NCI-H748 (cell line): ENCODE data around the gene THAP7.
"Not testable (repeated sequence)": the region's sequence is repeated elsewhere in the genome, so short reads cannot be mapped to it uniquely, and the experiment has no call there.

Experiments used
- DNase-seq: peaks from one replicate; lab custom pipeline; 2025; ENCODE audit not compliant: unreplicated experiment; lab: John Stamatoyannopoulos, UW

The THAP7 gene

DNA sequence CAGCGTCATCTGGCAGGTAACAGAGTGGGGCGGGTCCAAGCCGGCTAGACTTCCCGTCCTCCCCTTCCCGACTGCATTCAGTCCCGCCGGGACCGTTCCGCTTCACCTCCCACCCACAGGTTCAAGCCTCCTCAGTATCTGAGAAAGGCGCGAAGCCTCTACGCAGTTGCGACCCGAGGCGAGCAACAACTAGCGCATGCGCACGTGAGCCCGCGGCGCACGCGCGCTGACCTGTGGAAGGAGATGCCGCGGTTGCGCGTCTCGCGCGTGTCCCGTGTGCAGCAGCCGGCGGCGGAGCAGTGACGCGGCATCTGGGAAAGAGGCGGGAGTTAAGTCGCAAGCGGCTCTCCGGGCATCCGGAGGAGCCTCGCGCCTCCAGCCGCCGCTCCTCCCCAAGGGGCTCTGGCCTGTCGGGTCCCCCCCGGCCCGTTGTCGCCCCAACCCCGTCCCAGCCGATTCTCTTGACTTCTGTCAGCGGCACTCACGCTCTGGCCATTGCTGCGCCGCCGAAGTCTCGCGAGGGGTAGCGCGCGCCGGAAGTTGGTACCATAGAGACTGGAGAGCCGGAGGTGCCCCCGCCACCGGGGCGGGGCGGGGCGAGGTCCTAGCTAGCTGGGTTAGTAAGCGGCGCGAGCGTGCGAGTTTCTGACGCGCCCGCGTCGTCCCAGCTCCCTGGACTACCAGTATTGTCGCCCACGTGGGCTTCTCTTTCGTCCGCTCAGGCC is at the start of gene THAP7:
Gene THAP7 (minus strand): TSS at position 518 of the 725 bp plus-strand sequence. CDS start 207 bp downstream, at position 311.
- DNase-seq: peak; percentile 94

GRCh38 chr22:21051145-21051830 is 49.4 kb upstream of the THAP7 start:
- DNase-seq: no peak

- not testable (repeated sequence) for DNase-seq
Measured at GRCh38 chr22:21048965-21049364, 47.0 kb upstream of the THAP7 start.

DNA sequence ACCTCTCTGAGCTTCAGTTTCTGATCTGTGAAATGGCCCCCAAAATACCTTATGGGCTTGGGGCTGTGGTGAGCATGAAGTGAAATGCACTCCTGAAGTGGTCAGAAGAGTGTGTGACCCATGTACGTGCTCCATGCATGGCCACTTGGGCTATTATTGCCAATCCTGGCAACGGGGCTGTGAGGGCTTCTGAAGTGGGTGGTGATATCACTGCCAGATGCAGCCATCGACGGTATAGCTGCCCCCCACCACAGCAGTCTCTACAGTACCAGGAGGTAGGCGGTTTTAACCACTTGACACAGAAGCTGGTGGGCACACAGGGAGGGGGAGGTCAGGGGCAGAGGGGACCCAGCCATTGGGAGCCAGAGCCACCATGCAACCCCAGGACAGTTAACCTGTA is 46.5 kb upstream of the THAP7 start:
- not testable (repeated sequence) for DNase-seq

DNA sequence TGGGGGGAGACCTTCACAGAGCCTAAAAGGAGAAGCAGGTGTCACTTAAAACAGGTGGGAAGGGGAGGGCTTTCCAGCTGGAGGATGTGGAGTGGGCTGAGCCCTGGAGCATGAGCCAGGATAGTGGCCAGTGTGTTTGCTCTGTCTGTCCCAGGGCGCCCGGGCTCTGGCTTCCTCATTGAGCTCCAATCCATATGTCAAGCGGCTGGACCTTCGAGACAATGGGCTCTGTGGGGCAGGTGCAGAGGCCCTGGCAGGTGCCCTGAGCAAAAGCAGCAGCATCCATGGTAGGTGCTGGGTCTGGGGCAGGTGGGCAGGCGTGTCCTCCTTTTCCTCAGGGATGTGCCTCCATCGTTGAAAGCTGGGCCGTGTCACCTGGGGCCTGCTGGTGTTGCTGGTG is 45.8 kb upstream of the THAP7 start:
- peak; percentile 79 for DNase-seq

- DNase-seq: no peak
Measured at GRCh38 chr22:21047035-21047661, 45.2 kb upstream of the THAP7 start.

- peak; percentile 94 for DNase-seq
Measured at GRCh38 chr22:21045585-21046294, 43.8 kb upstream of the THAP7 start, which contains the start of gene LRRC74B. Gene LRRC74B (plus strand): TSS chr22:21045946. CDS start chr22:21045987, 41 bp downstream.

DNA sequence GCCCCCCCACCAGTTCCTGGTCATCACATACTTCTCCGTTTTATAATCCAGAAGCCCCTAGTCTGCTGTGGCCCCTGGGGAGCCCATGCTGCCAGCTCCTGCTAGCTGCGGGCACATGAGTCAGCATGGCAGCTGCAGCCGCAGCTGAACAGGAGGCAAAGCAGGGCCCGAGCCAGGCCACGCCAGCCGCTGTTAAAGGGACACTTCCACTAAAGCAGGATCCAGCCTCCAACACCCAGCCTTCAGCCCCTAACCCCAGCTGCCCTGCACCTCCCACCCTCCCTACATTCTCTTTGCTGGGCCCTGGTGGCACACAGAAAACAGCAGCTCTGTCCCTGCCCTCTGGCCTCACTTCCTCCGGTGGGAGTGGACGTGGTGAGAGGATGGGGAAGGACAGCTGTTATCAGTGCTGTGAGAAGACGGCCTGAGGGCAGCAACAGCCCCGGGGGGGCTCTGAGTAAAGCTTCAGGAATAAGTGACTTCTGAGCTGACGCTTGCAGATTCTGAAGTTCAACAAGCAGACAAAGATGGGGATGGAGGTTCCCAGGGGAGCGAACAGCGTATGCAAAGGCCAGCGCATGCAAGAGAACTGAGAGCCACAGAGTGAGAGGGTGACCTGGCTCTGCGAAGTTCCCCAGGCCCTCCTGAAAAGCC is 43.1 kb upstream of the THAP7 start:
- peak; percentile 42 for DNase-seq

GRCh38 chr22:21043860-21044535 is 42.1 kb upstream of the THAP7 start:
- DNase-seq: no peak

DNA sequence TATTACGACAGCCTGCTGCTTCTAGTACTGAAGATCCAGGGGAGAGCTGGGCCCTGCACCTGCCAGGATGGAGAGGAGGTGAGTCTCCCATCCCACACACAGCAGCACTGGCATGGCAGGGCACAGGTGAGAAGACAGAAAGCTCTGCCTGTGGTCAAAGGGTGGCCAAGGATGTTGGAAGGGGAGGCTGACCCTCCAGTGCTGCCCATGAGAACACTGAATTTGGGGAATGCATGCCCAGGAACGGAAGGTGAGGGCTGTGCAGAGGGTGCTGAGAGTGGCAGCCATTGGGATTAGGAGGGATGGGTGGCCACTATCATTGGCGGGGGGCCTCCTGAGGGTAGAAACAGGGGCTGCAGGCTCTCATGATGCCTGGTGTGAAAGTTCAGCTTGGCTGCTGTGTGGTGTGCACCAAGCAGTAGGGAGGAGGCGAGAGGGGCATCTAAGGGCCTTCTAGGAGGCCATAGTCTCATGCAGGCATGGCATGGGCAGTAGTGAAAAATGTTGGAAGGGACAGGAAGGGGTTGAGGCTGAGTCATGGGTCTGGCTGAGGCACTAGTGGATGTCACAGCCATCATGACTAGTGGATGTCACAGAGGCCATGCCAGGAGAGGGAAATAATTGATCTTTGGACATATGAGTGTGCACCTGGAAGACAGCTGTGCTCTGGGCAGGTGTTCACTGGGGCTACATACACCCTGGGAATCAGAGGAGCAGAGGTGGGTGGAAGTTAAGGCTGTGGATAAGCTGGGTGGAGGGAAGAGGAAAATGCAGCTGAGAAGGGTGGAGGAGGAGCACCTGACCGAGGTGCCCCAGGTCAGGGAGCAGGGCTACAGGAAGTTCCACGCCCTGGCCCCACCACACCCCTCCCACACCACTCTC is 41.3 kb upstream of the THAP7 start:
- peak; percentile 28 for DNase-seq

- no peak for DNase-seq
Measured at GRCh38 chr22:21041937-21042336, 40.0 kb upstream of the THAP7 start.

GRCh38 chr22:21039158-21039557 is 37.2 kb upstream of the THAP7 start:
- DNase-seq: not testable (repeated sequence)

DNA sequence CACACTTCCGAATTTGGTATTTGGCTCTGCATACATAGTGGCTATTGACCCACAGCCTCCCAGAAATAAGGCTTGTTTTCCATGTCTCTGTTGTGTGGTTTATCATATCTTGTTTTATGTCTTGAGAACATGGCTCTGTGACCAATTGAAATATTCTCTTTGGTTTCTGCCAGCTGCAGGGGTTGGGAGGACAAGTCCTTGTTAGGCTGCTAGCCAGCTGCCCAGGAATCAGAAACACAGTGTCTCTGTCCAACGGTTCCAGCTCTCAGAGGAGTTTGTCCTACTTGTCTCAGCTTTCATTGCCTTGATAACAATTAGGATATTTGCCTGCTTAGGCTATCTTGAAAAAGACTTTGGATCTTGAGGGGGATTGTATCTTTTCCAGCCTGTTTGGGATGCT is 36.5 kb upstream of the THAP7 start:
- no peak for DNase-seq

DNA sequence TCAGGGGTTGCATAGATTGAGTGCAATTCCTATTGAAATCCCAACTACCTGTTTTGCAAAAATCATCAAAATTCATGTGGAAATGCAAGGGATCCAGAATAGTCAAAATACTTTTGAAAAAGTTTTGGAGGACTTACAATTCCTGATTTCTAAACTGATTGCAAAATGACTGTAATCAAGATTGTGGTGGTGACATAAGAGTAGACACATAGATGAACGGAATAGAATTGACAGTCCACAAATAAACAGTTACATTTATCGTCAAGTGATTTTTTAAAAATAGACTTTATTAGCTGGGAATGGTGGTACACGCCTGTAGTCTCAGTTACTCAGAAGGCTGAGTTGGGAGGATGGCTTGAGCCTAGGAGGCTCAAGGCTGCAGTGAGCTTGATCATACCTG is 33.1 kb upstream of the THAP7 start:
- no peak for DNase-seq

- no peak for DNase-seq
Measured at GRCh38 chr22:21033895-21034294, 32.0 kb upstream of the THAP7 start.

- no peak for DNase-seq
Measured at GRCh38 chr22:21032868-21033688, 31.2 kb upstream of the THAP7 start.

DNA sequence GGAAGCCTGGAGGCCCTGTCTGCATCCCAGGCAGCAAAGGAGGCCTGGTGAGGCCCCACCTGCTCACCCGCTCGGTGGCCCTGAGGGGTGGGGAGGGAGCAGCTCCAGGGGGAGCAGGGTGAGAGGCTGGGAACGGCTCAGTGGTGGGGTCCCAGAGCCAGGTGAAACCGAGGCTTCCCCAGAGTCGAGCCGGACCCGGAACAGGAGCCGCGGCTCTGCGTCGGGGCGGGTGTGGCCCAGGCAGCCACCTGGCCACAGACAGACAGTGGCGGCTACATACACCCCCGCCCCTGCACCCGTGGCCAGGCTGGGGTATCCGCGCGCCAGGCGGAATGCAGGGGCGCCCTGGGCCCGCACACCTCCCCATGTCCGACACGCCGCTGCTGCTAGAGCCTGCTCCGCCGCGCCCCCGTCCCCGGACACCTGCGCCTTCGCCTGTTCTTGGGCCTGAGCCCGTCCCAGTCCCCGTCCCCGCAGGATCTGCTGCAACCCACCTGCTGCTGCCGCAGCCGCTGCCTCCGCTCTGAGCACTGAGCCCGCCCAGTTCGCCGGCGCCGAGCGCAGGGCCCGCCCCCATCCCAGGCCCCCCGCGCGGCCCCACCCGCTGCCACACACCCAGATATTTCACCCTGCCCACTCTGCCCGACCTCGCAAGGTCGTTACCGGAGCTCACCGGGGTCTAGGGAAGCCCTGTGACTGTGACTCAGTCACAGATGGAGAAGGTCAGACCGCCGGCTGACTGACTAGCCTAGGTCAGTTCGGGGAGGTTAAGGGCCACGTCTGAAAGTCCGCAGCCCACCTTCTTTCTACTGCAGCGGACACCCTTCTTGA is 30.3 kb upstream of the THAP7 start, which contains the start of gene SLC7A4:
Gene SLC7A4 (minus strand): TSS at position 525 of the 831 bp plus-strand sequence. CDS start 749 bp downstream, outside the sequence.
- no peak for DNase-seq
